ENCODE measurements around the gene CCDC12. TPM values are rescaled to one million over a fixed set of nuclear protein-coding genes. Genes with fewer than 3 reads are reported as not detected.
"Not testable (repeated sequence)": the region's sequence is repeated elsewhere in the genome, so short reads cannot be mapped to it uniquely, and the experiment has no call there.

The CCDC12 gene
- total RNA-seq, 1 donor from 2014 or later, result 17.9 TPM

- peaks cover 17% of the 10 kb centered on the region for H3K4me1 Mint-ChIP-seq
- peaks cover 7% of the 10 kb centered on the region for H3K9me3 ChIP-seq (ENCODE audit: low read depth)
- peaks cover 5% of the 10 kb centered on the region for H3K27me3 Mint-ChIP-seq (ENCODE audit: insufficient read depth, low read depth)
- H2AFZ ChIP-seq (replicated peaks), result no peak overlapping the region
- H3K4me2 ChIP-seq, result no peak overlapping the region
- H3K27ac ChIP-seq, result no peak overlapping the region
- peaks cover 86% of the 10 kb centered on the region for H3K79me2 ChIP-seq (ENCODE audit: low read depth)
- H3K36me3 Mint-ChIP-seq, result peaks cover 34% of the 10 kb centered on the region
- no peak overlapping the region for H3K4me3 ChIP-seq
- peaks cover 13% of the 10 kb centered on the region for H3F3A ChIP-seq (ENCODE audit: low read depth)
- H3K9ac ChIP-seq, result no peak overlapping the region
- peaks cover 56% of the 10 kb centered on the region for H4K20me1 ChIP-seq (ENCODE audit: low read depth)
- peaks cover 10% of the 10 kb centered on the region for H3K9me3 Mint-ChIP-seq
- no peak overlapping the region for H3K27ac Mint-ChIP-seq
- no peaks in the 10 kb centered on the region for H3K36me3 ChIP-seq
- no peak overlapping the region for H3K4me3 Mint-ChIP-seq
- DNase-seq (ENCODE audit: low spot score), result no peak
- no peaks in the 10 kb centered on the region for H3K27me3 ChIP-seq
- TF ChIP-seq CTCF (IDR thresholded peaks at IDR 0.05), result no peak
- no peak for TF ChIP-seq EZH2phosphoT487 (IDR thresholded peaks at IDR 0.05)
- TF ChIP-seq EZH2 (IDR thresholded peaks at IDR 0.05), result no peak
- peaks cover 15% of the 10 kb centered on the region for H3K4me1 ChIP-seq
Measured at GRCh38 chr3:46965151-46965550, 11.4 kb downstream of the CCDC12 start.

GRCh38 chr3:46964038-46964590, 12.4 kb downstream of the CCDC12 start:
- H3K27ac Mint-ChIP-seq; DNase-seq (ENCODE audit: low spot score); H3K9ac ChIP-seq; H3K9me3 ChIP-seq (ENCODE audit: low read depth); H3K9me3 Mint-ChIP-seq; H2AFZ ChIP-seq (replicated peaks); H3K27me3 ChIP-seq; H3K27ac ChIP-seq; H3K36me3 ChIP-seq; H3K4me3 Mint-ChIP-seq; H3K4me2 ChIP-seq; H3K27me3 Mint-ChIP-seq (ENCODE audit: insufficient read depth, low read depth); H3K4me3 ChIP-seq: not testable (repeated sequence)
- Histone ChIP-seq H4K20me1 (ENCODE audit: low read depth) (peaks cover 56% of the 10 kb centered on the region), H3F3A (ENCODE audit: low read depth) (peaks cover 13% of the 10 kb centered on the region), H3K4me1 (peaks cover 18% of the 10 kb centered on the region), H3K79me2 (ENCODE audit: low read depth) (peaks cover 86% of the 10 kb centered on the region)
- H3K4me1 Mint-ChIP-seq, result peaks cover 26% of the 10 kb centered on the region
- H3K36me3 Mint-ChIP-seq, result peaks cover 34% of the 10 kb centered on the region

- DNase-seq (ENCODE audit: low spot score), result no peak
- H2AFZ ChIP-seq (replicated peaks), result no peak overlapping the region
- Mint-ChIP-seq H3K9me3 (peaks cover 10% of the 10 kb centered on the region), H3K36me3 (peaks cover 34% of the 10 kb centered on the region), H3K4me1 (peaks cover 33% of the 10 kb centered on the region), H3K4me3 (no peak overlapping the region), H3K27ac (no peak overlapping the region), H3K27me3 (ENCODE audit: insufficient read depth, low read depth) (peaks cover 4% of the 10 kb centered on the region)
- H3K4me2 ChIP-seq, result no peak overlapping the region
- H3K9me3 ChIP-seq (ENCODE audit: low read depth), result peaks cover 7% of the 10 kb centered on the region
- H3F3A ChIP-seq (ENCODE audit: low read depth), result peaks cover 13% of the 10 kb centered on the region
- H3K9ac ChIP-seq, result no peak overlapping the region
- peaks cover 18% of the 10 kb centered on the region for H3K4me1 ChIP-seq
- no peaks in the 10 kb centered on the region for H3K36me3 ChIP-seq
- no peak overlapping the region for H3K4me3 ChIP-seq
- TF ChIP-seq CTCF (IDR thresholded peaks at IDR 0.05) (no peak), EZH2phosphoT487 (IDR thresholded peaks at IDR 0.05) (no peak), EZH2 (IDR thresholded peaks at IDR 0.05) (no peak)
- H3K27me3 ChIP-seq, result no peaks in the 10 kb centered on the region
- H4K20me1 ChIP-seq (ENCODE audit: low read depth), result peaks cover 55% of the 10 kb centered on the region
- H3K79me2 ChIP-seq (ENCODE audit: low read depth), result peaks cover 86% of the 10 kb centered on the region
- no peak overlapping the region for H3K27ac ChIP-seq
Measured at GRCh38 chr3:46962990-46963389, 13.6 kb downstream of the CCDC12 start.

GRCh38 chr3:46962427-46962826, 14.1 kb downstream of the CCDC12 start:
- H3K27ac Mint-ChIP-seq, result no peak overlapping the region
- no peak for TF ChIP-seq EZH2phosphoT487 (IDR thresholded peaks at IDR 0.05)
- TF ChIP-seq CTCF (IDR thresholded peaks at IDR 0.05), result no peak
- no peak for TF ChIP-seq EZH2 (IDR thresholded peaks at IDR 0.05)
- Histone ChIP-seq H3K9ac (no peak overlapping the region), H3K27me3 (no peaks in the 10 kb centered on the region), H3F3A (ENCODE audit: low read depth) (peaks cover 13% of the 10 kb centered on the region), H3K4me1 (peaks cover 18% of the 10 kb centered on the region), H4K20me1 (ENCODE audit: low read depth) (peaks cover 55% of the 10 kb centered on the region), H2AFZ (replicated peaks) (no peak overlapping the region), H3K79me2 (ENCODE audit: low read depth) (peaks cover 86% of the 10 kb centered on the region), H3K27ac (no peak overlapping the region), H3K9me3 (ENCODE audit: low read depth) (peaks cover 7% of the 10 kb centered on the region), H3K4me3 (no peak overlapping the region), H3K4me2 (no peak overlapping the region), H3K36me3 (no peaks in the 10 kb centered on the region)
- peaks cover 10% of the 10 kb centered on the region for H3K9me3 Mint-ChIP-seq
- no peak for DNase-seq (ENCODE audit: low spot score)
- H3K27me3 Mint-ChIP-seq (ENCODE audit: insufficient read depth, low read depth), result peaks cover 4% of the 10 kb centered on the region
- peaks cover 33% of the 10 kb centered on the region for H3K36me3 Mint-ChIP-seq
- H3K4me3 Mint-ChIP-seq, result no peak overlapping the region
- H3K4me1 Mint-ChIP-seq, result peaks cover 33% of the 10 kb centered on the region
